Endothelial cell of umbilical vein (primary cell): ENCODE data around the gene ECHDC1. TPM values are rescaled to one million over a fixed set of nuclear protein-coding genes. Genes with fewer than 3 reads are reported as not detected.

Experiments
- BruUV-seq: library from RNA; stranded (reverse); fragments of 400-500 nt; replicated peaks from 2 replicates; lab custom pipeline; 2021; lab: Mats Ljungman, UMichigan
- CTCF ChIA-PET: fragments of 300-600, 350-600 bp; sonication (Branson Sonifier 250); formaldehyde crosslinking; loops from one replicate; lab custom pipeline; 2021; ENCODE audit warnings: antibody characterized with exemption, inconsistent platforms; lab: Charles Lee
- POLR2A ChIA-PET: fragments of 300-600, 350-600 bp; sonication (Branson Sonifier 250); formaldehyde crosslinking; loops from one replicate; lab custom pipeline; 2021; ENCODE audit warnings: antibody characterized with exemption, inconsistent platforms; lab: Charles Lee
- DNase-seq: peaks from one replicate; pipeline ENCODE4 v3.0.0-alpha.2; 2011; ENCODE audit warnings: low read depth, low spot score
- FAIRE-seq: peaks from 2 replicates; lab custom pipeline; 2011; peaks lifted over from hg19 to GRCh38; lab: Jason Lieb, UNC
- H2AFZ ChIP-seq: 2 replicates; pipeline ENCODE4 v1.6.0; 2012; ENCODE audit warnings: low read depth, low read length, control low read depth, inconsistent platforms
- H3K27ac ChIP-seq: 2 replicates; pipeline ENCODE4 v1.5.1; 2011; ENCODE audit warnings: low read depth, mild to moderate bottlenecking, control low read depth, low read length, moderate library complexity; ENCODE audit not compliant: insufficient read depth
- H3K27me3 ChIP-seq, 2 experiments: 2 replicates each; pipeline versions ENCODE4 v1.6.0 to v1.6.1; 2011; ENCODE audit warnings: low read length in 2 of 2, mixed read lengths in 1 of 2; ENCODE audit not compliant: control insufficient read depth in 2 of 2, insufficient read depth in 2 of 2
- H3K36me3 ChIP-seq, 2 experiments: 2 replicates in 1 of 2; 3 replicates in 1 of 2; pipeline ENCODE4 v1.5.1; 2011; ENCODE audit warnings: low read length in 2 of 2, mild to moderate bottlenecking in 1 of 2, moderate library complexity in 1 of 2; ENCODE audit not compliant: control insufficient read depth in 2 of 2, insufficient read depth in 2 of 2; ENCODE audit errors: extremely low read depth in 1 of 2
- H3K4me1 ChIP-seq: 3 replicates; pipeline ENCODE4 v1.5.1; 2011; ENCODE audit warnings: mild to moderate bottlenecking, low read length; ENCODE audit not compliant: control insufficient read depth, insufficient read depth; ENCODE audit errors: extremely low read depth
- H3K4me2 ChIP-seq: 2 replicates; pipeline ENCODE4 v1.6.1; 2011; ENCODE audit warnings: low read length, control low read depth, mixed read lengths; ENCODE audit not compliant: insufficient read depth
- H3K4me3 ChIP-seq, 3 experiments: fragments of 200-600 bp in 1 of 3; sonication (generic), shearing (Covaris generic) in 1 of 3; replicated peaks in 1 of 3; 2 replicates each; pipeline ENCODE4 v1.5.1; 2011 to 2016; ENCODE audit warnings: control low read depth in 3 of 3, low read length in 3 of 3, mild to moderate bottlenecking in 2 of 3, inconsistent platforms in 1 of 3, low read depth in 1 of 3, moderate library complexity in 1 of 3; ENCODE audit not compliant: insufficient read depth in 1 of 3
- H3K79me2 ChIP-seq: 2 replicates; pipeline ENCODE4 v1.6.0; 2012; ENCODE audit warnings: low read length, inconsistent platforms; ENCODE audit not compliant: control insufficient read depth, insufficient read depth
- H3K9ac ChIP-seq: replicated peaks from 2 replicates; pipeline ENCODE3; 2011; ENCODE audit warnings: low read length, control low read depth; ENCODE audit not compliant: insufficient read depth; ENCODE audit errors: extremely low read depth
- H3K9me1 ChIP-seq: replicated peaks from 3 replicates; pipeline ENCODE4 v1.6.0; 2011; ENCODE audit warnings: mild to moderate bottlenecking, low read length; ENCODE audit not compliant: control insufficient read depth, insufficient read depth; ENCODE audit errors: extremely low read depth
- H3K9me3 ChIP-seq: replicated peaks from 2 replicates; pipeline ENCODE4 v1.5.1; 2012; ENCODE audit warnings: low read length, inconsistent platforms; ENCODE audit not compliant: control insufficient read depth, insufficient read depth
- H4K20me1 ChIP-seq: replicated peaks from 2 replicates; pipeline ENCODE3; 2011; ENCODE audit warnings: mild to moderate bottlenecking, low read length; ENCODE audit not compliant: control insufficient read depth, insufficient read depth; ENCODE audit errors: extremely low read depth
- EZH2 ChIP-seq: IDR thresholded peaks from 2 replicates; pipeline ENCODE4 v1.6.1; 2012; ENCODE audit warnings: borderline replicate concordance, low read depth, mild to moderate bottlenecking, moderate library complexity, low read length, inconsistent platforms; ENCODE audit not compliant: severe bottlenecking
- FOS ChIP-seq: IDR thresholded peaks from 2 replicates; pipeline ENCODE4 v1.6.1; 2011; ENCODE audit warnings: mild to moderate bottlenecking, low read length, moderate library complexity, borderline replicate concordance; ENCODE audit not compliant: insufficient read depth
- GATA2 ChIP-seq: IDR thresholded peaks from 2 replicates; pipeline ENCODE4 v1.7.0; 2011; ENCODE audit warnings: low read depth, mild to moderate bottlenecking, moderate library complexity, mixed read lengths, low read length; ENCODE audit not compliant: insufficient read length, insufficient read depth
- JUN ChIP-seq: IDR thresholded peaks from 2 replicates; pipeline ENCODE4 v1.6.1; 2011; ENCODE audit warnings: borderline replicate concordance, low read depth; ENCODE audit not compliant: insufficient read length, insufficient read depth
- MYC ChIP-seq: IDR thresholded peaks from one replicate; pipeline ENCODE4 v1.6.1; 2011; ENCODE audit warnings: mild to moderate bottlenecking, low read depth, low read length
- POLR2A ChIP-seq: IDR thresholded peaks from 2 replicates; pipeline ENCODE4 v1.6.1; 2012; ENCODE audit warnings: low read depth, mild to moderate bottlenecking, control low read depth, low read length
- POLR2AphosphoS5 ChIP-seq: IDR thresholded peaks from 2 replicates; pipeline ENCODE4 v1.6.1; 2012; ENCODE audit warnings: low read depth, mild to moderate bottlenecking, control low read depth, low read length, moderate library complexity; ENCODE audit not compliant: insufficient read depth
- dilution Hi-C: fragments of 300-500 bp; cut with MboI; formaldehyde crosslinking; loops from one replicate; pipeline ENCODE4 v1.15.0; 2019; ENCODE audit warnings: low sequenced_read_pairs; ENCODE audit not compliant: extremely low pct_ligation_motif_present
- intact Hi-C: fragments of 100-400 bp; cut with micrococcal nuclease; formaldehyde crosslinking; loops from one replicate; pipeline ENCODE4 v1.10.0; 2022
- polyA plus RNA-seq, 4 experiments: library from polyadenylated mRNA; depleted of rRNA in 3 of 4; stranded (reverse) in 3 of 4; unstranded in 1 of 4; fragments of >200 nt; gene quantifications; 2 replicates each; pipeline versions ENCODE4 v1.2.1 to v1.2.3, GENCODE V29; 2011 to 2012; ENCODE audit warnings: missing spikeins in 1 of 4
- total RNA-seq: library from RNA; stranded (reverse); gene quantifications from 2 replicates; pipeline ENCODE4 v1.2.3, GENCODE V29; 2021
- TF ChIP-seq, protein P1 (sequence below): IDR thresholded peaks from 2 replicates; pipeline ENCODE4 v1.6.1; 2011; ENCODE audit not compliant: insufficient read depth, insufficient read length
- TF ChIP-seq, protein P2 (sequence below), 2 donors: IDR thresholded peaks; 1 replicate in 1 of 2; 2 replicates in 1 of 2; pipeline ENCODE4 v1.5.1; 2011; ENCODE audit warnings: low read length in 2 of 2, mild to moderate bottlenecking in 2 of 2, moderate library complexity in 2 of 2, control low read depth in 1 of 2, inconsistent platforms in 1 of 2, low read depth in 1 of 2; ENCODE audit not compliant: insufficient read depth in 1 of 2; ENCODE audit errors: extremely low read depth in 1 of 2

ECHDC1 gene
- total and polyA plus RNA-seq, 2 donors (not counting 3 experiments of a cell fraction or from before 2014, with no cell fraction given) = 8.1 to 36.8 TPM

DNA sequence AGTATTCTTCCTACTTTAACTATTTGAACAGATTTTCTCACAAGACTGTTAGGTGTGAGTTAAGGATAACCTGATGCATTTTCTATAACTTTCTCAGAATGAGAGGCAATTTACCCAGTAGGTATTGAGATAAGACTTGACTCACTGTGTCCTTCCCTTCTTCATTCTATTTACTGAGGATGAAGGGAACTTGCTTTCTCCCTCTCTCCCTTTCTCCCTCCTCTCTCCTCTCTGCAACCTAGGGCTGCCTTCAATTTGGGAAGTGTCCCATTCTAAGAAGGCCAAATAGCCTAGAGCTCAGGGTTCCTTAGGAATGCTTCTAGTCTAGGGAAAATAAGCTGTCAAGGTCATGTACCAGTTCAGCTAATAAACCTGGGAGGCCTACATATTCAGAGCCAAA is 3.2 kb downstream of the ECHDC1 start:
- BruUV-seq = no TSS peak
- intact Hi-C loops = no loop called here
- ChIA-PET POLR2A (no interaction called here), CTCF (interaction anchor here (1.0 to 1.2 kb wide), 2 partner anchors 8 to 199 kb away, joined by 3 read pairs; no protein-coding TSS in a partner anchor)
- Histone ChIP-seq H3K9me1 (no peaks in the 10 kb centered on the region), H3K9me3 (no peaks in the 10 kb centered on the region), H3K79me2 (peaks cover 41% of the 10 kb centered on the region), H3K4me1 (peaks cover 20% of the 10 kb centered on the region), H3K4me3 (no peak overlapping the region), H4K20me1 (no peaks in the 10 kb centered on the region), H3K4me2 (no peak overlapping the region), H3K27ac (no peak overlapping the region), H3K27me3 (no peaks in the 10 kb centered on the region), H2AFZ (no peak overlapping the region), H3K36me3 (no peaks in the 10 kb centered on the region), H3K9ac (no peak overlapping the region)
- dilution Hi-C loops = no loop called here
- FAIRE-seq (no peak), DNase-seq (no peak)
- TF ChIP-seq EZH2 (no peak), GATA2 (no peak), POLR2A (no peak), POLR2AphosphoS5 (no peak), JUN (no peak), MYC (no peak), FOS (no peak)
- TF ChIP-seq, protein P1, sequence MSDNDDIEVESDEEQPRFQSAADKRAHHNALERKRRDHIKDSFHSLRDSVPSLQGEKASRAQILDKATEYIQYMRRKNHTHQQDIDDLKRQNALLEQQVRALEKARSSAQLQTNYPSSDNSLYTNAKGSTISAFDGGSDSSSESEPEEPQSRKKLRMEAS = no peak
- TF ChIP-seq, protein P2, sequence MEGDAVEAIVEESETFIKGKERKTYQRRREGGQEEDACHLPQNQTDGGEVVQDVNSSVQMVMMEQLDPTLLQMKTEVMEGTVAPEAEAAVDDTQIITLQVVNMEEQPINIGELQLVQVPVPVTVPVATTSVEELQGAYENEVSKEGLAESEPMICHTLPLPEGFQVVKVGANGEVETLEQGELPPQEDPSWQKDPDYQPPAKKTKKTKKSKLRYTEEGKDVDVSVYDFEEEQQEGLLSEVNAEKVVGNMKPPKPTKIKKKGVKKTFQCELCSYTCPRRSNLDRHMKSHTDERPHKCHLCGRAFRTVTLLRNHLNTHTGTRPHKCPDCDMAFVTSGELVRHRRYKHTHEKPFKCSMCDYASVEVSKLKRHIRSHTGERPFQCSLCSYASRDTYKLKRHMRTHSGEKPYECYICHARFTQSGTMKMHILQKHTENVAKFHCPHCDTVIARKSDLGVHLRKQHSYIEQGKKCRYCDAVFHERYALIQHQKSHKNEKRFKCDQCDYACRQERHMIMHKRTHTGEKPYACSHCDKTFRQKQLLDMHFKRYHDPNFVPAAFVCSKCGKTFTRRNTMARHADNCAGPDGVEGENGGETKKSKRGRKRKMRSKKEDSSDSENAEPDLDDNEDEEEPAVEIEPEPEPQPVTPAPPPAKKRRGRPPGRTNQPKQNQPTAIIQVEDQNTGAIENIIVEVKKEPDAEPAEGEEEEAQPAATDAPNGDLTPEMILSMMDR (IDR thresholded peaks at IDR 0.05; ENCODE audit: extremely low read depth in 1 of 2, insufficient read depth in 1 of 2, low read depth in 1 of 2, low read length in 2 of 2) = no peak
